ENCODE data around the gene PLCH1.

- TF ChIP-seq REST (IDR thresholded peaks at IDR 0.05; ENCODE audit: insufficient read depth in 1 of 2, low read depth in 2 of 2, low read length in 2 of 2) (no peak), TAF1 (IDR thresholded peaks at IDR 0.05; ENCODE audit: borderline replicate concordance, insufficient read depth, low read length) (no peak), POLR2AphosphoS5 (IDR thresholded peaks at IDR 0.05; ENCODE audit: low read depth, low read length) (no peak), SIN3A (IDR thresholded peaks at IDR 0.05; ENCODE audit: borderline replicate concordance, insufficient read depth, low read length) (no peak), FOXP2 (optimal IDR thresholded peaks at IDR 0.05; ENCODE audit: borderline replicate concordance, extremely low read depth, extremely low read length, insufficient read depth) (no peak)
Observed at GRCh38 chr3:155629056-155629455, 115.8 kb downstream of the PLCH1 start.
